HG03575 (cell line): ENCODE measurements around the gene FAM83F.

Experiments used
- ATAC-seq: cut with Tn5 transposase; IDR thresholded peaks from one replicate; pipeline ENCODE4 v1.9.1; 2021; ENCODE audit not compliant: unreplicated experiment, insufficient number of reproducible peaks, low FRiP score; ENCODE audit errors: extremely low read depth

Gene FAM83F

DNA sequence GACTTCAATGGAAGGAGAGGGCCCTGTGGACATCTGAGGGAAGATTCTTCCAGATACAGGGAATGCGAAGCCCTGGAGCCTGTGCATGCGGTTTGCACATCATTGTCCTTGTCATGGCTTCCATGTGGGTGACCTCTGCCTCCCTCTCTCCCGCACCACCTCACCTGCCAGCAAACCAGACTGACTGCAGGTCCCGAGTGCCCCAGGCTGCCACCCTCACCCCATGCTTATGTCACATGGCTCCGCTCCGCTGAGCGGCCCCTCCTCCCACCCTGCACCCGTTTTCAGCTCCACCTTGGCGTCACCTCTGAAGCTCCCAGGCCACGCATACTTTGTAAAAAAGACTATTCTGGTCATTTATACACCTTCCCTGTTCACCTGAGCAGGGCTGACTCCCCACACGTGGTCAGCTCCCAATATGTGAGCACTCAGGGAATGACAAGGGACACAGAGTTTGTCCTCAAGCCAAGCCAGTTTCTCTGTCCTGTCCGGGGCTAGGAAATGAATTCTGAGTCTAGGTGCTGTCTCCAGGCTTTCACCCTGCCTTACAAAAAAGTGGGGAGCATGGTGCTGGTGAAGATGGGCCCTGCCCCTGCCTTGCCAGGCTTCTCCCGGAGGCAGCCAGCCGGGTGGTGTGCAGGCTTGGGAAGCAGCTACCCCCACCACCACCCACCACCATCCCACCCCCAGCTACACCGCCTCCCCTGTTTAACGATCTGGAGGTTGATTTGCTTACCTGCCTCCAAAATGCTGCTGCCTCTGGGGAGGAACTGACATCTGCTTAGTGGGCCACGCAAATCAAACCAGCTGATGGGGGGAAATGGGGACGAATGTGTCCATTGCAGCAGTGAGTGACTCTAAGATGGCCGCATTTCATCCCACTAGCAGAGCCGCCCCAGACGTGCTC is 32.7 kb downstream of the FAM83F start:
- ATAC-seq, result no peak

GRCh38 chr22:40028098-40028425 is 33.3 kb downstream of the FAM83F start:
- ATAC-seq, result no peak

DNA sequence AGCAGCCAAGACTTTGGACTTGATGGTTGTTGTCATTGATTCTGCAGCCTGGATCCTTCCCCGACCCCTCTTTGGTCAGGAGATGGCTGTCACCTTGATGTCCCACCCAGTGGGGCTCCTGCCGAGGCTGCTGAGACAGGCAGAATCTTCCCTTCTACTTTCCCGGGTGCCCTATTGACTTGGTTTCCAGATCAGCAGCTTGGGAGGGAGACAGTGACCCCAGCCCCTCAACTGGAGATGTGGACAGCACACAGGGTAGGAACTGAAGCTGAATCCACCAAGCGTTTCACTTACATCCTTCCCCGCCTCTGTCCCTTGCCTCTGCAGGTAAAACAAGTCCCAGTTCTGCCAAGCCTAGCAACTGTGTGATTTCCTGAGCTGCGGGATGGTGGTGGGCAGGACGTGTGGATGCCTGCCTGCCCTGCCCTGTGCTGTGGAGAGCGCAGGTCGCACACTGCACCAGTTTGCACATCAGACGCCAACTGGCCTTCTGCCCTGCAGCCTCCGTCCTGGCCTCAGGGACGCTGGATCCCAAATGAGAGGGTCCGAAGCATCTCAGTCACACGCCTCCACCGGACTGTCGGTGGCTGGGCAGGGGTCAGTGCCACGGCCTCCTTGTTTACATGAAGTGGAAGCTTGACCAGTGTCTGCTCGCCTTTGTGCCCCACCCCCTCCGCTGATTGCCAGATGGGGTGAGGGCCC is 34.6 kb downstream of the FAM83F start:
- no peak for ATAC-seq

DNA sequence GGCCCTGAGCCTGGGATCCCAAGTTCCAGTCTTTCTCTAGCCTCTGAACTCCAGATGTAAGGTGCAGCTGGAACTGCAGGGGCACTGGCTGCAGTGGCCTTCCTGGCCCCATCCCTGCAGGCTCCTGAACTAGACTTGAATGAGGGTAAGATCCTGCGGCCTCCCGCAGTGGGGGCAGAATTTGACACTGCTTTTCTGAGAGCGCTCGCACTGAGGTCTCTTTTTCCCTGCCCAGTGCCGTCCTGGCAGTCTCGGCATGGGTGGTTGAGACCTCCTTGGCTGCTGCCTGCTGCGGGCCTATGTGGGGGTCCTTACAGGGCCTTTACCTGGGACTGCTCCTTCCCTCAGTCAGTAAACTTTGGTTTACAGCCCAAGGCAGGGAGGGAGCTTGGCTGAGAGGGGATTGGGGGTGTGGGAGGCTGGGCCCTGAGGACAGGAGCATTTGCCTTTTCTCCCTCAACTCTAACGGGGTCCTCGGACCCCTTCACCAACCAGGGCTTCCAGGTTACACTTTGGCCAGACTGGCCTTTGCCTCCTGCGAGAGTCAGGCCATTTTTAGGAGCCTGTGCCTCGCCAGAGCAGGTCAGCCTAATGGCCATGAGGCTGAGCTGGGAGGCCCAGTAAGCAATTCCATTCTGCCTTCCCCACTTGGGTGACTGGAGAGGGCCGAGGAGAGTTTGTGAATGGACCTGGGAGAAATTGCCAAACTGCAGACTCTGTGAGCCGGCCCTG is 35.4 kb downstream of the FAM83F start:
- ATAC-seq, result no peak

DNA sequence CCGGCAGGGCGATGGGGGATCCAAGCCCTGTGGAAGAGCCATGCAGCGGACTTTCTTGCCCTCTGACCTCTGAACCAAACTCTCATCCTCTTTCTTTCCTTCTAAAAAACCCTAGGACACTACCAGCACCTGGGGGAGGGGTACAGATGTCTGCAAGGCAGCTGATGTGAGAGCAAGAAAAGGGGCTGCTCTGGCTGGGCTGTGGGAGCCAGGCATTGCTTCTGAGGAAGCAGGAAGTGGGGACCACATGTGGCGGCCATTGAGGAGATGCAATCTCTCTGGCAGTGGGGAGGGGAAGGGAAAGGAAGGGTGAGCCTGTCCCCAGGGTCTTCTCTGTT is 36.0 kb downstream of the FAM83F start:
- ATAC-seq, result no peak

DNA sequence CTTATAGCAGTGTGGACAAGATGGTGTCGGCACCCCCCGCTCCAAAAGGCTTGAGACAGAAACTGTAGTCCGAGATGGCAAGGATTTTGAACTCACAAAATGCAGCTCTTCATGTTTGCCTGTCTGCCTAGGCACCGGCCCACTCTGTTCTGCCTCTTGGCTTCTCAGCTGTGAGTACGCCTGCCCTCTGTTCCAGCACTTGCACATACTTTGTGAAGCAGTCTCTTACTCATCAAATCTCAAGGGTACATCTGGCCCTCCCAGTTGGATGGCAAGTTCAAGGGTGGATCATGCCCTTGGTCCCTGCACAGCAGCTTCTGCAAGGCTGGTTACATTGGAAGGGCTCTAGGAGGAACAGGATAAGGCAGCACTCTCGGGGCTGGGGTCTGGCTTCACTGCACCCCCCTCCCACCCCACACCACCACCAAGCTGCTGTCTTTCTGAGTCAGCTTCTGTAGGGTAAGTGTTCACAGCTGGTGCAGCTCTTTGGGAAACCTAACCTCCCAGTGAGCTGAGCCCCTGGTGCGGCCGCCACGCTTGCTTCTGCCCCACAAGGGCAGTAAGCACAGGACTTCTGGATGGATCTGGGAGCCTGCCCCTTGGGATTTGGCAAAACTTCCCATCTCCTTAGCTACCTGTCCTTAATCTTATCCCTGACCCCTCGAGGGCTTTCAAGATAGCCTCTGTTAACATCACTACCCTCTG is 37.2 kb downstream of the FAM83F start:
- ATAC-seq, result no peak

GRCh38 chr22:40033586-40034380 is 39.0 kb downstream of the FAM83F start:
- ATAC-seq, result no peak

DNA sequence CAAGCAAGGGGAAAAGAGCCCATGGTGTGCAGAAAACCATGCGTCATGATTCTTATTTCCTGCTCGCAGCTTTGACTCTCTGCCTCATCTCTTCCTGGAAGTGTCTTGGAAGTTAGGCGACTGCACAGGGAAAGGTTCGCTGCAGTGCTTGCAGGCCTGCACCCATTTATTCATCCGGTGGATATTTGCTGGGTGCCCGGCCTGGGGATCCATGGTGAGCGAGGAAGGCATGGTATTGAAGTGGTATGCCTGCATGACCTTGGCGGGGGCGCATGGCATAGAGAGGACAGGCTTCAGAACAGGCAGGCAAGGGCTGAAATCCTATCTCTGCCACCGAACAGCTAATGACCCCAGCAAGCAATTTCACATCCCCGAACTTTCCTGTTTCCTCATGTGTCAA is 40.6 kb downstream of the FAM83F start:
- no peak for ATAC-seq

GRCh38 chr22:40036126-40036525 is 41.4 kb downstream of the FAM83F start:
- ATAC-seq, result no peak

- ATAC-seq, result no peak
These were observed 42.0 kb downstream of the FAM83F start for GRCh38 chr22:40036591-40037225.

DNA sequence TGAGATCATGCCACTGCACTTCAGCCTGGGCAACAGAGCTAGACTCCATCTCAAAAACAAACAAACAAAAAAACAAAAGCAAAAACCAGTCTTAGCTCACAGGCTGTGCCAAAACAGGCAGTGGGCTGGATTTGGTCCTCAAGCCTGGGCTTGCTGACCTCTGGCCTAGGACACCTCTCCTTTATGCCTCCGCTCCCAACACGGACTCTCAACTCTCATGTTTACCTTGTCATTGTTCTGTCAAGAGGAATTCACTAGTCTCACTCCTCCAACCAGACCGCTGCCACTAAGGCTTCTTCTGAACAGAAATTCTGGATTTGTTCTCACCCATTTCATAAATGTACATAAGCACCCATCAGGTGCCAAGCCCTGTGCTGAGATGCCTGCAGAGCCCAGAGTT is 42.6 kb downstream of the FAM83F start:
- no peak for ATAC-seq

DNA sequence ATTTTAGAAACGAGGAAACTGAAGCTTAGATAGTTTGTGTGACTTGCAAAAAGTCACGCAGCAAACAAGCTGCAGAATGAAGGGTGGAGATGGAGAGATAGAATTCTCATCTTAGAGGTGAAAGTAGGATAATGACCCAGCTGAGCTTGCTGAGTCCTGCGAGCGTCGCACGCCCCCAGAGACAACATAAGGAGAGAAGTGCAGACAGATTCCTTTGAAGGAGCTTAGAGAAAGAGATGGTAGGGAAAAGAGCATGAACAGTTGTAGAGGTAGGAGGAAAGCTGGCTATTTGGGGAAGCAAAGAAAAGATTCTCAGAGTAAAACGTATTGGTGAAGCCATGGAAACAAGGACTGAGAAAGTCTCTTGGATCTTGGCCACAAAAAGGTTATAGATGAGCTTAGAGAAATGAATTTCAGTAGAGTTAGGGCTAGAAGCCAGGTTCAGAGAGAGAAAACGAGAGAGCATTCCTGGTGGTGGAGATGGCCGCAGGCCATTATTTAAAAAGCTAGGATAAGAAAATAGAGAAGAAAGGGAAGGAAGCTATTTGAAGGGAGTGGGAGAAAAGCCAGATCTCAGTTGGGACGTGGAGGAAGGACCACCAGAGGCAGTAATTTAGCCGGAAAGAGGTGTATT is 44.8 kb downstream of the FAM83F start:
- no peak for ATAC-seq

- ATAC-seq, result no peak
These were observed 46.2 kb downstream of the FAM83F start for GRCh38 chr22:40040927-40041326.

GRCh38 chr22:40041366-40042137 is 46.8 kb downstream of the FAM83F start:
- ATAC-seq, result no peak

DNA sequence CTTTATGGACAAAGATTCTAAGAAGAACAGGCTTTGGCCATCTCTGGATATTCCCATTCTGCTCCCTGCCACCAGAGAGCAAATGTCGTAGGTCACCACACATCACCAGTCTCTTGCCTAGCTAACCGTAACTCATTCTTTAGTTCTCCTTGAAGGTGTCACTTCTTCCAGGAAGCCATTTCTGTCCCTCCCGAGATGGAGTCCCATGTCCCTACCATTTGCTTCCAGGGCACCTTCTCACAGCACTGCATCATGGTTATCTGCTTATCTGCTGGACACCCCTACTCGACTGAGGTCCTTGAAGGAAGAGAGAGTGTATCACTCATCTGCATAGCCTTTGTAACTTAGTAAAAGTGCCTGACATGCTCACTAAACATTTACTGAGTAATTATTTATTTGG is 47.6 kb downstream of the FAM83F start:
- no peak for ATAC-seq

DNA sequence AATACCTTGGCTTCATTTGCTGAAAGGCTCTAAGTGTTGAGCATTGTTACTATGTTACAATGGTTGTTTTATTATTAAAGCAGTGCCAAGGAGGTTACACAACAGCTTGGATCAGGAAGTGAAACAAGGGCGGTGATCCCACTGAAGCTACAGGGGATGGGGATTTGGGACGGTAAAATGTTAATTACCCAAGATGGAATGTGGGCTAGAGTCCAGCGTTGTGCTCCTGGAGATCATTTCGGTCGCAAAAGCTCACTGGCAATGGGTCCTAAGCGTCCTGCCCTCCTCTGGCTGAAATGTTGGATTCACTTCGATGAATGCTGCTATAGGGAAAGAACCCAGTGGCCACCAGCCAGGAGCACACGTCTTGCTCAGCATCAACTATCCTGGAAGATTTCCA is 48.3 kb downstream of the FAM83F start:
- no peak for ATAC-seq

DNA sequence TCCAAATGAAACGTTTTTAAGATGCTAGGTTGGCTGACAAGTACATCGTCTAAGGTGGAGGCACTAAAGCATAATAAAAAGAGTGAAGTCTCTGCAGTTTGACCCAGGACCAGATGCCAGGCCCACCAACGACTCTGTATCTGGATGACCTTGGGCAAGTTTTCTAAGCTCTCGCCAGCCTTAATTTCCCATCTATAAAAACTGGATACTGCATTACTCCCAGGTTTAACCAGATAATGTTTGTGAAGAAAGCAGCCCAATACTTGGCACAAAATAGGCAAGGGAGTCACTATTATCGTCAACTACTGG is 49.0 kb downstream of the FAM83F start:
- ATAC-seq, result no peak
